Breast epithelium (tissue), 3 donors: Measurements from ENCODE around the gene RNF224.

Experiments used
- CTCF ChIP-seq, 3 donors: fragments of 450-650 bp; IDR thresholded peaks; one replicate each; pipeline ENCODE4 v1.5.1; 2016 to 2017; ENCODE audit warnings: antibody characterized with exemption in 3 of 3, mild to moderate bottlenecking in 3 of 3, moderate library complexity in 3 of 3
- POLR2A ChIP-seq: fragments of 450-650 bp; IDR thresholded peaks from one replicate; pipeline ENCODE4 v1.6.1; 2016; ENCODE audit warnings: antibody characterized with exemption, mild to moderate bottlenecking, moderate library complexity
- POLR2AphosphoS5 ChIP-seq, 3 donors: sonication (generic); formaldehyde crosslinking; IDR thresholded peaks; one replicate each; pipeline ENCODE4 v1.6.1; 2017; ENCODE audit warnings: antibody characterized with exemption in 3 of 3

GRCh38 chr9:137265496-137266161, 38.3 kb downstream of the RNF224 start:
- TF ChIP-seq CTCF (IDR thresholded peaks at IDR 0.05), result no peak
- no peak for TF ChIP-seq POLR2AphosphoS5 (IDR thresholded peaks at IDR 0.05)
- no peak for TF ChIP-seq POLR2A
